ENCODE data around the gene RHBDL2. TPM values are rescaled to one million over a fixed set of nuclear protein-coding genes. Genes with fewer than 3 reads are reported as not detected.

Gene RHBDL2
- total RNA-seq, 1 donor from 2014 or later, result not detected

- intact Hi-C loops (cut with DNase I), result no loop called here
- H3K27ac ChIP-seq, result no peak overlapping the region
- no peak overlapping the region for H3K4me3 ChIP-seq
- no peaks in the 10 kb centered on the region for H3K4me1 ChIP-seq
- TF ChIP-seq CTCF (IDR thresholded peaks at IDR 0.05), result no peak
- no peaks in the 10 kb centered on the region for H3K36me3 ChIP-seq
- H3K27me3 ChIP-seq, result no peaks in the 10 kb centered on the region
- no peak for DNase-seq (ENCODE audit: low spot score in 2 of 2)
- H3K9me3 ChIP-seq, result no peaks in the 10 kb centered on the region
Observed at GRCh38 chr1:38953433-38953860, 11.8 kb upstream of the RHBDL2 start.

DNA sequence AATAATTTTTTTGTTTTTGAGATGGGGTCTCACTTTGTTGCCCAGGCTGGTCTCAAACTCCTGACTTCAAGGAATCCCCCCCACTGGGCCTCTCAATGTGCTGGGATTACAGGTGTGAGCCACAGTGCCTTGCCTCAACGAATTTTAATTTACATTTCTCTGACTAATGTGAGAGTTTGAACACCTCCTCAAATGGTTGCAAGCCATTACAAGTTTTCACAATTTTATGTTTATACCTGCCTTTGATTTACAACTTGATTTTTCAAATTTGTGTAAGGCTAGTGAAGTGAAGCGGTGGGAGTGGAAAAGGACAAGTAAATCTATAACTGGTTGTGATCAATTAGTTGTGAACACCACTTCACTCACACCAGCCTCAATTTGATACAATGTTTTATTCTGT, 8.9 kb upstream of the RHBDL2 start:
- no peaks in the 10 kb centered on the region for H3K4me1 ChIP-seq
- H3K27me3 ChIP-seq, result no peaks in the 10 kb centered on the region
- H3K27ac ChIP-seq, result no peak overlapping the region
- no peak overlapping the region for H3K4me3 ChIP-seq
- no peak for DNase-seq (ENCODE audit: low spot score in 2 of 2)
- intact Hi-C loops (cut with DNase I), result no loop called here
- H3K36me3 ChIP-seq, result no peaks in the 10 kb centered on the region
- no peaks in the 10 kb centered on the region for H3K9me3 ChIP-seq
- no peak for TF ChIP-seq CTCF (IDR thresholded peaks at IDR 0.05)

- TF ChIP-seq CTCF (IDR thresholded peaks at IDR 0.05), result no peak
- Histone ChIP-seq H3K27me3 (no peaks in the 10 kb centered on the region), H3K4me1 (peaks cover 0 to 6% of the 10 kb centered on the region in 2 donors), H3K4me3 (no peak overlapping the region), H3K27ac (no peak overlapping the region), H3K9me3 (no peaks in the 10 kb centered on the region), H3K36me3 (no peaks in the 10 kb centered on the region)
- no peak for DNase-seq (ENCODE audit: low spot score in 2 of 2)
- intact Hi-C loops (cut with DNase I), result no loop called here
Observed at GRCh38 chr1:38944547-38944946, 2.9 kb upstream of the RHBDL2 start.

DNA sequence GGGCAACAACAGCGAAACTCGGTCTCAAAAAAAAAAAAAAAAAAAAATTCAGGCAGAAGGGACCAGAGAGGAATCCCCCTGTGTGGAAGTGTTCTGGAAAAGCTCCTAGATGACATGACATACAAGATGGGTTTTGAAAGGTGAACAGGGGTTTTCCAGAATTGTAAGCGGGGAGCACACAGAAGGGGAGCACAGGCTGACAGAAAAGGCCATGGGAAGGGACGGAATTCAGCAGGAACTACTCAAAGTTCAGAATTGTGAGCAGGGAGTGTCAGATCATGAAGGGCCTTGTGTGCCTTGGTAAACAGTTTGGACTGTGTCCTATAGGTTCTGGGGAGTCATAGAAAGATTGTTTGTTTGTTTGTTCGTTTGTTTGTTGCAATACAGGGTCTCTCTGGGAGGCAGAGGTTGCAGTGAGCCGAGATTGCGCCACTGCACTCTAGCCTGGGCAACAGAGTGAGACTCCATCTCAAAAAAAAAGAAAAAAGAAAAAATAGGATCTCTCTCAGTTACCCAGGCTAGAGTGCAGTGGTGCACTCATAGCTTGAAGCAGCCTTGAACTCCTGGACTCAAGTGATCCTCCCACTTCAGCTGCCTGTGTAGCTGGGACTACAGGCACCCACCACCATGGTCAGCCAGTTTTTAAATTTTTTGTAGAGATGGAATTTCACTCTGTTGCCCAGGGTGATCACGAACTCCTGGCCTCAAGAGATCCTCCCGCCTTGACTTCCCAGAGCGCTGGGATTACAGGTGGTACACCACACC, 1.2 kb upstream of the RHBDL2 start:
- DNase-seq (ENCODE audit: low spot score in 2 of 2), result no peak
- intact Hi-C loops (cut with DNase I), result no loop called here
- Histone ChIP-seq H3K4me3 (no peak overlapping the region), H3K36me3 (no peaks in the 10 kb centered on the region), H3K27ac (no peak overlapping the region), H3K9me3 (no peaks in the 10 kb centered on the region), H3K27me3 (no peaks in the 10 kb centered on the region), H3K4me1 (peaks cover 0 to 6% of the 10 kb centered on the region in 2 donors)
- no peak for TF ChIP-seq CTCF (IDR thresholded peaks at IDR 0.05)

GRCh38 chr1:38941093-38941492, 537 bp downstream of the RHBDL2 start:
- Histone ChIP-seq H3K4me3 (peak overlapping the region; percentile 48 to 65), H3K27me3 (no peaks in the 10 kb centered on the region), H3K36me3 (no peaks in the 10 kb centered on the region), H3K9me3 (no peaks in the 10 kb centered on the region), H3K27ac (no peak overlapping the region), H3K4me1 (peaks cover 0 to 6% of the 10 kb centered on the region in 2 donors)
- TF ChIP-seq CTCF (IDR thresholded peaks at IDR 0.05), result no peak
- intact Hi-C loops (cut with DNase I), result no loop called here
- no peak for DNase-seq (ENCODE audit: low spot score in 2 of 2)
